ENCODE results near the gene CCDC17. TPM values are rescaled to one million over a fixed set of nuclear protein-coding genes. Genes with fewer than 3 reads are reported as not detected.

The CCDC17 gene
- total RNA-seq, 1 donor from 2014 or later: 3.8 TPM

GRCh38 chr1:45656573-45657226, 32.8 kb upstream of the CCDC17 start:
- Mint-ChIP-seq H3K4me1 (ENCODE audit: low read depth, unreplicated experiment) (no peaks in the 10 kb centered on the region), H3K4me3 (ENCODE audit: unreplicated experiment) (no peak overlapping the region), H3K27ac (ENCODE audit: unreplicated experiment) (no peak overlapping the region), H3K9me3 (ENCODE audit: unreplicated experiment) (no peaks in the 10 kb centered on the region), H3K27me3 (ENCODE audit: low read depth, unreplicated experiment) (no peaks in the 10 kb centered on the region), H3K36me3 (ENCODE audit: low read depth, unreplicated experiment) (peaks cover 10% of the 10 kb centered on the region)
- Histone ChIP-seq H4K20me1 (ENCODE audit: insufficient read depth, low read length) (peaks cover 31% of the 10 kb centered on the region), H2AFZ (ENCODE audit: low read depth, low read length) (no peak overlapping the region), H3K9me3 (ENCODE audit: insufficient read depth, low read depth, low read length) (no peaks in the 10 kb centered on the region), H3K27ac (ENCODE audit: low read depth, low read length) (no peak overlapping the region), H3K79me2 (ENCODE audit: insufficient read depth, low read length) (peaks cover 21% of the 10 kb centered on the region), H3K9ac (ENCODE audit: low read length) (no peak overlapping the region), H3K36me3 (ENCODE audit: insufficient read depth, low read length) (peaks cover 52% of the 10 kb centered on the region), H3K4me3 (ENCODE audit: insufficient read depth, low read depth, low read length) (no peak overlapping the region), H3K27me3 (ENCODE audit: insufficient read depth, low read length) (no peaks in the 10 kb centered on the region), H3K4me2 (ENCODE audit: low read length) (no peak overlapping the region), H3K4me1 (ENCODE audit: insufficient read depth, low read length) (no peaks in the 10 kb centered on the region)
- FAIRE-seq (no peak), DNase-seq (ENCODE audit: low read depth) (no peak)
- TF ChIP-seq, protein P1, sequence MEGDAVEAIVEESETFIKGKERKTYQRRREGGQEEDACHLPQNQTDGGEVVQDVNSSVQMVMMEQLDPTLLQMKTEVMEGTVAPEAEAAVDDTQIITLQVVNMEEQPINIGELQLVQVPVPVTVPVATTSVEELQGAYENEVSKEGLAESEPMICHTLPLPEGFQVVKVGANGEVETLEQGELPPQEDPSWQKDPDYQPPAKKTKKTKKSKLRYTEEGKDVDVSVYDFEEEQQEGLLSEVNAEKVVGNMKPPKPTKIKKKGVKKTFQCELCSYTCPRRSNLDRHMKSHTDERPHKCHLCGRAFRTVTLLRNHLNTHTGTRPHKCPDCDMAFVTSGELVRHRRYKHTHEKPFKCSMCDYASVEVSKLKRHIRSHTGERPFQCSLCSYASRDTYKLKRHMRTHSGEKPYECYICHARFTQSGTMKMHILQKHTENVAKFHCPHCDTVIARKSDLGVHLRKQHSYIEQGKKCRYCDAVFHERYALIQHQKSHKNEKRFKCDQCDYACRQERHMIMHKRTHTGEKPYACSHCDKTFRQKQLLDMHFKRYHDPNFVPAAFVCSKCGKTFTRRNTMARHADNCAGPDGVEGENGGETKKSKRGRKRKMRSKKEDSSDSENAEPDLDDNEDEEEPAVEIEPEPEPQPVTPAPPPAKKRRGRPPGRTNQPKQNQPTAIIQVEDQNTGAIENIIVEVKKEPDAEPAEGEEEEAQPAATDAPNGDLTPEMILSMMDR (IDR thresholded peaks at IDR 0.05; ENCODE audit: insufficient read depth, low read depth, low read length): no peak
- TF ChIP-seq EZH2 (IDR thresholded peaks at IDR 0.05; ENCODE audit: insufficient read depth, low read length): no peak

DNA sequence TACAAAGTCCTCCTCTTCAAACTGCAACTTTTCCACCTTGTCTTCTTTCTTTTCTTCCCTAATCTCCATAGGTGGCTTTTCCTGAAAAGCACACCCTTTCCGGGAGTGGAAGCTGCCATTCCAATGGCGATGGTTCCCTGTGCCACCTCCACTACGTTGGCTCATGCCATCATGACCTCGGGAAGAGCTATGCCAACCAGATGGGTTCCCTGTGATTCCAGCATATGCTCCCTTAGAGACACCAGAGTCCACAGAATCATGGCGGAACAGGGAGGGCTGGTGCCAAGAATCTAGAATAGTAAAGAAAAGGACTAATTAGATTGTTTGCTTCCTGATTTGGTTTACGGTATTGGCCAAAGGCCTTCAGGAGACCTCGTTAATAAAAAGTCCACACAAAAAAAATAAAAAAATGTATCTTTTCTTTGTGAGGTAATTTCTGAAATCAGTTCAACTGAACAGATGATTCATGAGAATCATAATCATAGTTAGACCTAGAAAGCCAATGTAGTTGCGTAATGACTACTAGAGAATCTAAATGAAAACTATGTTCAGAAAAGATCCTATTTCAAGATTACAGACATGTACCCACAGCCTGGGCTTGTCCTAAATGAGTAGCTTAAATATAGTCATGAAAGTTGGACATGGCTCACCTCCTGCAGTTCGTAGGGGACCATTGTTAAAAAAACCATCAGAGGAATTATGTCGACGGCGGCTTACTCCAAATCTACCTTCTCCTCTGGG, 30.9 kb upstream of the CCDC17 start:
- Mint-ChIP-seq H3K36me3 (ENCODE audit: low read depth, unreplicated experiment) (peaks cover 8% of the 10 kb centered on the region), H3K4me1 (ENCODE audit: low read depth, unreplicated experiment) (no peaks in the 10 kb centered on the region), H3K27me3 (ENCODE audit: low read depth, unreplicated experiment) (no peaks in the 10 kb centered on the region), H3K27ac (ENCODE audit: unreplicated experiment) (no peak overlapping the region), H3K4me3 (ENCODE audit: unreplicated experiment) (no peak overlapping the region), H3K9me3 (ENCODE audit: unreplicated experiment) (no peaks in the 10 kb centered on the region)
- no peak overlapping the region for H3K4me3 ChIP-seq (ENCODE audit: insufficient read depth, low read depth, low read length)
- H4K20me1 ChIP-seq (ENCODE audit: insufficient read depth, low read length): peaks cover 26% of the 10 kb centered on the region
- FAIRE-seq (no peak), DNase-seq (ENCODE audit: low read depth) (no peak)
- H3K79me2 ChIP-seq (ENCODE audit: insufficient read depth, low read length): peaks cover 13% of the 10 kb centered on the region
- no peak overlapping the region for H3K4me2 ChIP-seq (ENCODE audit: low read length)
- no peaks in the 10 kb centered on the region for H3K27me3 ChIP-seq (ENCODE audit: insufficient read depth, low read length)
- no peak overlapping the region for H3K27ac ChIP-seq (ENCODE audit: low read depth, low read length)
- no peaks in the 10 kb centered on the region for H3K4me1 ChIP-seq (ENCODE audit: insufficient read depth, low read length)
- H3K9me3 ChIP-seq (ENCODE audit: insufficient read depth, low read depth, low read length): no peaks in the 10 kb centered on the region
- TF ChIP-seq, protein P1 (IDR thresholded peaks at IDR 0.05; ENCODE audit: insufficient read depth, low read depth, low read length): no peak
- TF ChIP-seq EZH2 (IDR thresholded peaks at IDR 0.05; ENCODE audit: insufficient read depth, low read length): no peak
- H3K9ac ChIP-seq (ENCODE audit: low read length): no peak overlapping the region
- peaks cover 56% of the 10 kb centered on the region for H3K36me3 ChIP-seq (ENCODE audit: insufficient read depth, low read length)
- no peak overlapping the region for H2AFZ ChIP-seq (ENCODE audit: low read depth, low read length)

Data from astrocyte (in vitro differentiated cells and primary cell).